GM19193 (cell line): Measurements from ENCODE around the gene MACROD2.

ENCODE experiments used
- POLR2A ChIP-seq: IDR thresholded peaks from 4 replicates; pipeline ENCODE4 v1.6.1; 2011; ENCODE audit not compliant: insufficient read depth, insufficient read length; ENCODE audit errors: extremely low read depth

MACROD2 gene

GRCh38 chr20:15339264-15339663 lies 1343.9 kb downstream of the MACROD2 start:
- no peak for TF ChIP-seq POLR2A

- TF ChIP-seq POLR2A: no peak
Observed at GRCh38 chr20:15342991-15343523, 1347.7 kb downstream of the MACROD2 start.

GRCh38 chr20:15345287-15345686 lies 1350.0 kb downstream of the MACROD2 start:
- TF ChIP-seq POLR2A: no peak

- TF ChIP-seq POLR2A: no peak
Observed at GRCh38 chr20:15346657-15347280, 1351.5 kb downstream of the MACROD2 start.

GRCh38 chr20:15359056-15359455 lies 1363.7 kb downstream of the MACROD2 start:
- no peak for TF ChIP-seq POLR2A

- TF ChIP-seq POLR2A: no peak
Observed at GRCh38 chr20:15362849-15363248, 1367.5 kb downstream of the MACROD2 start.

- TF ChIP-seq POLR2A: no peak
Observed at GRCh38 chr20:15364781-15365180, 1369.5 kb downstream of the MACROD2 start.

GRCh38 chr20:15370370-15370769 lies 1375.1 kb downstream of the MACROD2 start:
- no peak for TF ChIP-seq POLR2A

- TF ChIP-seq POLR2A: no peak
Observed at GRCh38 chr20:15374682-15375081, 1379.4 kb downstream of the MACROD2 start.

GRCh38 chr20:15375836-15376235 lies 1380.5 kb downstream of the MACROD2 start:
- no peak for TF ChIP-seq POLR2A

- TF ChIP-seq POLR2A: no peak
Observed at GRCh38 chr20:15378151-15378550, 1382.8 kb downstream of the MACROD2 start.

GRCh38 chr20:15379681-15380296 lies 1384.5 kb downstream of the MACROD2 start:
- no peak for TF ChIP-seq POLR2A

GRCh38 chr20:15380770-15381169 lies 1385.5 kb downstream of the MACROD2 start:
- TF ChIP-seq POLR2A: no peak

- TF ChIP-seq POLR2A: no peak
Observed at GRCh38 chr20:15387228-15387627, 1391.9 kb downstream of the MACROD2 start.

- TF ChIP-seq POLR2A: no peak
Observed at GRCh38 chr20:15395457-15395856, 1400.1 kb downstream of the MACROD2 start.

- TF ChIP-seq POLR2A: no peak
Observed at GRCh38 chr20:15396026-15396425, 1400.7 kb downstream of the MACROD2 start.
